Vein endothelial cell (primary cell): Measurements from ENCODE around the gene NMB. TPM values are rescaled to one million over a fixed set of nuclear protein-coding genes. Genes with fewer than 3 reads are reported as not detected.

Experiments used
- total RNA-seq: library from RNA; depleted of rRNA; stranded (reverse); fragments of >200 nt; gene quantifications from 2 replicates; pipeline ENCODE4 v1.2.3, GENCODE V29; 2012

NMB gene
- 4.6 and 6.0 TPM in 2 replicates for total RNA-seq

GRCh38 chr15:84658080-84658787, at the start of gene NMB:
Gene NMB (minus strand): TSS chr15:84658199. CDS start chr15:84658152, 47 bp downstream.

DNA sequence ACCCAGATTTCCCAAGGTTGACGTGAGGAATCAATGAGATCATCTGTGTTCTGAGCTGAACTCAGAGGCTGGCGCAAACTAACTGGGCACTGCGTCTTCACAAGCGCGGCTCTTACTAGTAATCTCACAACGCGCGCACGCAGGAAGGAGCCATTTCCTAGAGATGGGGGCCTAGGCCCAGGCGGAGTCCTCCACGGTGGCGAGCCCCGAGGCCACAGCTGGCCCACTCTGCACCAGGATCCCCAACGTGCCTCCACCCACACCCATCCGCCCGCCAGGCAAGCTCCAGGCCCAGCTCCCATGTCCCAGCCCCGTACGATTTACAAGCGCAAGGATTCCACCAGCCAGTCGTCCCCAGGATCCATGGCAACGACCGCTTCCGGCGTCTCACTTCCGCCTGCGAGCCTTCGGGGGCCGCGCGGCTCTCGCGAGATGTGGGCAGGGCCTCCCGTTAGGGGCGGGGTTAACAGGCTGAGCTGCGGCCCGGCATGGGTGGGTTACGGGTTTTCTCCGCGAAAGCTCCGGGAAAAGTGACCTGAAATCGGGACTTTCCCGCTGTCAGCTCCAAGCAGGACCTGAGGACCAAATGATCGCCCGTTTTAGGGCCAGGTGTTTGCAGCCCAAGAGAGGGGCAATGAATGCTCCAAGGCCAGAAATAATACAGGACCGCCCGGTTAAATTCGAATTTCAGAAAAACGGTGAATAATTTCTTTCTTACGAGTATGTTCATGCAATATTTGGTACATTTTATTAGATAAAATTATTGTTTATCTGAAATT, 3.9 kb downstream of the NMB start, which contains the start of gene WDR73:
WDR73 (minus strand) TSS at position 374 of the 779 bp plus-strand sequence; CDS start at position 365, 9 bp downstream.

Other genes starting within 250 kb of the NMB start
- gene ZSCAN2, start 57.2 kb downstream of the NMB start, total RNA-seq = 13.4 and 14.5 TPM in 2 replicates
- gene WDR73, start 3.9 kb downstream of the NMB start, total RNA-seq = 28.7 and 29.3 TPM in 2 replicates
- 176 and 196 TPM in 2 replicates for gene SEC11A, start 57.9 kb upstream of the NMB start, total RNA-seq
- gene ZNF592, start 90.4 kb upstream of the NMB start, total RNA-seq = 16.2 and 18.0 TPM in 2 replicates
- 69.8 and 95.4 TPM in 2 replicates for gene ALPK3, start 159.2 kb upstream of the NMB start, total RNA-seq
- not detected in 2 replicates for gene SLC28A1, start 226.5 kb upstream of the NMB start, total RNA-seq